Astrocyte of the cerebellum (primary cell): ENCODE results near the gene VCL.
"Not testable (repeated sequence)": the region's sequence is repeated elsewhere in the genome, so short reads cannot be mapped to it uniquely, and the experiment has no call there.

Experiments
- DNase-seq: peaks from one replicate; pipeline ENCODE4 v3.0.0-alpha.2; 2011; ENCODE audit warnings: low read depth
- H3K4me3 ChIP-seq: 2 replicates; pipeline ENCODE4 v1.5.1; 2011; ENCODE audit warnings: mild to moderate bottlenecking, low read depth, low read length, moderate library complexity
- CTCF ChIP-seq: IDR thresholded peaks from 2 replicates; pipeline ENCODE4 v1.5.1; 2012; ENCODE audit warnings: low read length, low read depth, moderate library complexity, mild to moderate bottlenecking; ENCODE audit errors: missing control alignments
- in situ Hi-C: cut with HindIII; loops from 2 replicates; pipeline ENCODE4 v1.10.0; 2017; ENCODE audit warnings: low sequenced_read_pairs

VCL gene

DNA sequence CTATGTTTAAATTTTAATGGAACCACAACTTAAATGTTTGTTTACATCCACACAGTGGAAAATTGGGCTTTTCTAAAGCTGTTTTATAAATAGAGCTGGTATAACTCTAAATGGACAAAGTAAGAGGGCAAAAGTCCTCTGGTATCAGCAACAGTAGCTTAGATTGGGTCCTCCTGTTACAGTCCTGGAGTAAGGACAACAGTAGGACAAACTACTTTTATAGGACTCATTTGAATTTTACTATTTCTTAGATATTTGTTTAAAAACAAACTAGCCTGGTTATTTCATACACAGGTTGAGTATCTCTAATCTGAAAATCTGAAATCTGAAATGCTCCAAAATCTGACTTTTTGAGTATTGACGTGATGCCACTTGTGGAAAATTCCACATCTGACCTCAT, 8.4 kb downstream of the VCL start:
- TF ChIP-seq CTCF, result no peak
- in situ Hi-C loops, result no loop called here
- DNase-seq, result no peak
- no peak overlapping the region for H3K4me3 ChIP-seq

- no peak overlapping the region for H3K4me3 ChIP-seq
- DNase-seq, result peak; percentile 67
- in situ Hi-C loops, result no loop called here
- no peak for TF ChIP-seq CTCF
These were observed 10.4 kb downstream of the VCL start for GRCh38 chr10:74008212-74008731.

GRCh38 chr10:74011017-74011416, 13.1 kb downstream of the VCL start:
- no peak for TF ChIP-seq CTCF
- in situ Hi-C loops, result loop anchor here (5.0 kb wide), 1 partner anchor 44 kb away; no protein-coding TSS in a partner anchor
- no peak overlapping the region for H3K4me3 ChIP-seq
- DNase-seq, result no peak

DNA sequence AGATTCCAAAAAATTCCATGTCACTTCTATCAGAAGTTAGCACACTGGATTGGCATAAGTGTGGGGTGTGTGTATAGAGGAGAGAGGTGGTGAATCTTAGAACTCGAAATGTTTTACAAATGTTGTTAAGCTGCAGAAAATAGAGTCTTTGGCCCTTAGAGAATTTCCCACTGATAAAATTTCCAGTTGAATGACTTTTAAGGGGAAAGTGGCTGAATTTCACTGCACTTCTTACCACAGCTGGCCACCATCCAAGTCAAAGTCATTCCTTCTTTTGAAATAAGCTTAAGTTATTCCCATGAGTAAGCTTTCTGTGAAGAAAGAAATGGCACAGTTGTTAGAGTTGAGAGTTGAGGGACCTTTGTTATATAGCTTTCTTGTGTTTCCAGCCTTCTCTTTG, 13.9 kb downstream of the VCL start:
- TF ChIP-seq CTCF, result no peak
- peak; percentile 93 for DNase-seq
- peak overlapping the region; percentile 5 for H3K4me3 ChIP-seq
- in situ Hi-C loops, result loop anchor here (5.0 kb wide), 1 partner anchor 44 kb away; no protein-coding TSS in a partner anchor

GRCh38 chr10:74012480-74012879, 14.6 kb downstream of the VCL start:
- H3K4me3 ChIP-seq, result no peak overlapping the region
- DNase-seq, result no peak
- in situ Hi-C loops, result loop anchor here (5.0 kb wide), 1 partner anchor 45 kb away; no protein-coding TSS in a partner anchor
- no peak for TF ChIP-seq CTCF

DNA sequence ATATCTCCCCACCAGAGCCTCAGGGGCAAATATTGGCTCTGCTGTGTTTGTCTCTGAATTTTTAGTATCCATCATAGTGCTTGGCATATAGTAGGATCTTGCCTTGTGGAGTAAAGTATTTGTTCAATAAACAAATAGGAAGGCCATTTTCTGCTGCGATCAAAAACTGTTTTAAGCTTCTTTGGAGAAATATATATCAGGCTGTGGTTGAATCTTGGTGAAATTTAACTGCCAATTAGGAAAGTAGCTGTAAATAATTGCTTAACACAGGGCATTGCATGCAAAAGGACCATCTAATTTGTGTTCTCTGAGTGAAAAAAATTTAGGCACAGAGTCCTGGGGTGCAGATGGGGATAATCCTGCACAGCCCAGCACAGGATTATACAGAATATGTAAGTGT, 15.1 kb downstream of the VCL start:
- no peak for DNase-seq
- no peak overlapping the region for H3K4me3 ChIP-seq
- no peak for TF ChIP-seq CTCF
- in situ Hi-C loops, result loop anchor here (5.0 kb wide), 1 partner anchor 46 kb away; no protein-coding TSS in a partner anchor

DNA sequence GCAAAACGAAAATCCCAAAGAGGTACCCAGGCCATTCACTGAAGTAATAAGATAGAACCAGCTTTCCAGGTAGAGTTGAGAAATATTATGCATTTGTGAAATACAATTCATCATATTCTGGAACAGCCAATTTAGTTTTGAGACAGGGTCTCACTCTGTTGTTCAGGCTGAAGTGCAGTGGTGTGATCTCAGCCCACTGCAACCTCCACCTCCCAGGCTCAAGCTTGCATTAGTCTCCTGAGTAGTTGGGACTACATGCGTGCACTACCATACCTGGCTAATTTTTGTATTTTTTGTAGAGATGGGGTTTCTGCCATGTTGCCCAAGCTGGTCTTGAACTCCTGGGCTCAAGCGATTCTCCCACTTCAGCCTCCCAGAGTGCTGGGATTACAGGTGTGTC, 16.7 kb downstream of the VCL start:
- in situ Hi-C loops, result loop anchor here (5.0 kb wide), 1 partner anchor 47 kb away; no protein-coding TSS in a partner anchor
- not testable (repeated sequence) for DNase-seq, H3K4me3 ChIP-seq
